HepG2 (cell line): ENCODE measurements around the gene BCL2L2. TPM values are rescaled to one million over a fixed set of nuclear protein-coding genes. Genes with fewer than 3 reads are reported as not detected.

Source experiments
- FOSL1 ChIP-seq: sonication (generic); formaldehyde crosslinking; IDR thresholded peaks from 2 replicates; pipeline ENCODE4 v1.9.0; 2021; ENCODE audit warnings: missing genetic modification reagents, borderline replicate concordance
- HMGXB3 ChIP-seq: sonication (generic); formaldehyde crosslinking; IDR thresholded peaks from 2 replicates; pipeline ENCODE4 v1.4.0; 2020; ENCODE audit warnings: missing genetic modification reagents, borderline replicate concordance
- NRL ChIP-seq: sonication (generic); formaldehyde crosslinking; IDR thresholded peaks from 2 replicates; pipeline ENCODE4 v1.5.0; 2020; ENCODE audit warnings: missing genetic modification reagents, mild to moderate bottlenecking, moderate library complexity, borderline replicate concordance
- polyA plus RNA-seq, 8 experiments: library from polyadenylated mRNA; depleted of rRNA in 3 of 8; stranded (reverse) in 7 of 8; unstranded in 1 of 8; fragments of >200 nt; fragmentation: Illumina TruSeq in 4 of 8; extraction: Trizol in 4 of 8; gene quantifications; 2 replicates each; pipeline versions ENCODE4 v1.2.1 to v1.2.3, GENCODE V29; 2011 to 2016; ENCODE audit warnings: low read depth in 4 of 8, missing spikeins in 1 of 8, mixed read lengths in 1 of 8; ENCODE audit not compliant: insufficient read depth in 1 of 8
- total RNA-seq, 5 experiments: library from RNA; depleted of rRNA; stranded (reverse); fragments of >200 nt; fragmentation: Illumina TruSeq; extraction: Trizol; gene quantifications; 2 replicates each; pipeline ENCODE4 v1.2.3, GENCODE V29; 2016; ENCODE audit warnings: low read depth in 1 of 5
- TF ChIP-seq, protein P1 (sequence below): sonication (generic); formaldehyde crosslinking; IDR thresholded peaks from 2 replicates; pipeline ENCODE4 v1.4.0; 2020; ENCODE audit warnings: mild to moderate bottlenecking, missing genetic modification reagents
- TF ChIP-seq, protein P2 (sequence below): sonication (generic); formaldehyde crosslinking; IDR thresholded peaks from 2 replicates; pipeline ENCODE4 v1.4.0; 2020; ENCODE audit warnings: mild to moderate bottlenecking, missing genetic modification reagents

The BCL2L2 gene
- total and polyA plus RNA-seq, 2 of the 13 experiments (the other 11 are each of a cell fraction or from before 2014, with no cell fraction given): 28.1 to 49.8 TPM

DNA sequence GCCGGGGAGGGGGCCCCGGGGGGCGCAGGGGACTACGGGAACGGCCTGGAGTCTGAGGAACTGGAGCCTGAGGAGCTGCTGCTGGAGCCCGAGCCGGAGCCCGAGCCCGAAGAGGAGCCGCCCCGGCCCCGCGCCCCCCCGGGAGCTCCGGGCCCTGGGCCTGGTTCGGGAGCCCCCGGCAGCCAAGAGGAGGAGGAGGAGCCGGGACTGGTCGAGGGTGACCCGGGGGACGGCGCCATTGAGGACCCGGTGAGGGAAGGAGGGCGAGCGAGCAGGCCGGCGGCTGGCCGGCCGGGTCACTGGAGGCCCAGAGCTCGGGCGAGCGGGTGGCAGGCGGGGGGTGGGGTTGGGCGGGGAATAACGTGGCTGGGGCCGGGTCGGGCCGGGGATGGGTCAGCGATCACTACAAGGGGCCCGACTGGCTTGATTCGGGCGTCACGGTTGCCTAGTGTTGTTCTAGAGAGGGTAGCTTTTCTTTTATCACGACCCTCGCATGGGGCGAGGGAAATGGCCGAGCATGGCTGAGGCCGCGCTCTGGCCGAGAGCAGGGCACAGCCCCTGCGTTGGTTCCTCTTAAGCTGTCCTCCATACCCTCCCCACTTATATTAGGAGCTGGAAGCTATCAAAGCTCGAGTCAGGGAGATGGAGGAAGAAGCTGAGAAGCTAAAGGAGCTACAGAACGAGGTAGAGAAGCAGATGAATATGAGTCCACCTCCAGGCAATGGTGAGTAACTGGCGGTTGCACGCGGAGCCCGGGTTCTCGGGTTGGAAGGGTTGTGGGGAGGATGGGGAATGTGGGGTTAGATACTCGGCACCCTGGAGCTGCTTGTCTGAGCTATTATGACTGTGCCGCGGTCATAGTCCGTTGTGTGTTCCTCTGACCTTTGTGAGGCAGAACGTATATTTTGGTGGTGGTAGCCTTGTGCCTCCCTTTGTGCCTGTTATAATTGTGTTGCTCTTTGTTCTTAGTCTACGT, 15.2 kb downstream of the BCL2L2 start (continued):
- TF ChIP-seq FOSL1 (CRISPR knock-in tag): no peak
- peak; percentile 77 for TF ChIP-seq HMGXB3 (CRISPR knock-in tag)
- peak; percentile 55; the same call in 1 of the 2 replicates for TF ChIP-seq NRL (CRISPR knock-in tag)
- TF ChIP-seq, protein P1, sequence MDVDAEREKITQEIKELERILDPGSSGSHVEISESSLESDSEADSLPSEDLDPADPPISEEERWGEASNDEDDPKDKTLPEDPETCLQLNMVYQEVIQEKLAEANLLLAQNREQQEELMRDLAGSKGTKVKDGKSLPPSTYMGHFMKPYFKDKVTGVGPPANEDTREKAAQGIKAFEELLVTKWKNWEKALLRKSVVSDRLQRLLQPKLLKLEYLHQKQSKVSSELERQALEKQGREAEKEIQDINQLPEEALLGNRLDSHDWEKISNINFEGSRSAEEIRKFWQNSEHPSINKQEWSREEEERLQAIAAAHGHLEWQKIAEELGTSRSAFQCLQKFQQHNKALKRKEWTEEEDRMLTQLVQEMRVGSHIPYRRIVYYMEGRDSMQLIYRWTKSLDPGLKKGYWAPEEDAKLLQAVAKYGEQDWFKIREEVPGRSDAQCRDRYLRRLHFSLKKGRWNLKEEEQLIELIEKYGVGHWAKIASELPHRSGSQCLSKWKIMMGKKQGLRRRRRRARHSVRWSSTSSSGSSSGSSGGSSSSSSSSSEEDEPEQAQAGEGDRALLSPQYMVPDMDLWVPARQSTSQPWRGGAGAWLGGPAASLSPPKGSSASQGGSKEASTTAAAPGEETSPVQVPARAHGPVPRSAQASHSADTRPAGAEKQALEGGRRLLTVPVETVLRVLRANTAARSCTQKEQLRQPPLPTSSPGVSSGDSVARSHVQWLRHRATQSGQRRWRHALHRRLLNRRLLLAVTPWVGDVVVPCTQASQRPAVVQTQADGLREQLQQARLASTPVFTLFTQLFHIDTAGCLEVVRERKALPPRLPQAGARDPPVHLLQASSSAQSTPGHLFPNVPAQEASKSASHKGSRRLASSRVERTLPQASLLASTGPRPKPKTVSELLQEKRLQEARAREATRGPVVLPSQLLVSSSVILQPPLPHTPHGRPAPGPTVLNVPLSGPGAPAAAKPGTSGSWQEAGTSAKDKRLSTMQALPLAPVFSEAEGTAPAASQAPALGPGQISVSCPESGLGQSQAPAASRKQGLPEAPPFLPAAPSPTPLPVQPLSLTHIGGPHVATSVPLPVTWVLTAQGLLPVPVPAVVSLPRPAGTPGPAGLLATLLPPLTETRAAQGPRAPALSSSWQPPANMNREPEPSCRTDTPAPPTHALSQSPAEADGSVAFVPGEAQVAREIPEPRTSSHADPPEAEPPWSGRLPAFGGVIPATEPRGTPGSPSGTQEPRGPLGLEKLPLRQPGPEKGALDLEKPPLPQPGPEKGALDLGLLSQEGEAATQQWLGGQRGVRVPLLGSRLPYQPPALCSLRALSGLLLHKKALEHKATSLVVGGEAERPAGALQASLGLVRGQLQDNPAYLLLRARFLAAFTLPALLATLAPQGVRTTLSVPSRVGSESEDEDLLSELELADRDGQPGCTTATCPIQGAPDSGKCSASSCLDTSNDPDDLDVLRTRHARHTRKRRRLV (CRISPR knock-in tag): no peak
- TF ChIP-seq, protein P2, sequence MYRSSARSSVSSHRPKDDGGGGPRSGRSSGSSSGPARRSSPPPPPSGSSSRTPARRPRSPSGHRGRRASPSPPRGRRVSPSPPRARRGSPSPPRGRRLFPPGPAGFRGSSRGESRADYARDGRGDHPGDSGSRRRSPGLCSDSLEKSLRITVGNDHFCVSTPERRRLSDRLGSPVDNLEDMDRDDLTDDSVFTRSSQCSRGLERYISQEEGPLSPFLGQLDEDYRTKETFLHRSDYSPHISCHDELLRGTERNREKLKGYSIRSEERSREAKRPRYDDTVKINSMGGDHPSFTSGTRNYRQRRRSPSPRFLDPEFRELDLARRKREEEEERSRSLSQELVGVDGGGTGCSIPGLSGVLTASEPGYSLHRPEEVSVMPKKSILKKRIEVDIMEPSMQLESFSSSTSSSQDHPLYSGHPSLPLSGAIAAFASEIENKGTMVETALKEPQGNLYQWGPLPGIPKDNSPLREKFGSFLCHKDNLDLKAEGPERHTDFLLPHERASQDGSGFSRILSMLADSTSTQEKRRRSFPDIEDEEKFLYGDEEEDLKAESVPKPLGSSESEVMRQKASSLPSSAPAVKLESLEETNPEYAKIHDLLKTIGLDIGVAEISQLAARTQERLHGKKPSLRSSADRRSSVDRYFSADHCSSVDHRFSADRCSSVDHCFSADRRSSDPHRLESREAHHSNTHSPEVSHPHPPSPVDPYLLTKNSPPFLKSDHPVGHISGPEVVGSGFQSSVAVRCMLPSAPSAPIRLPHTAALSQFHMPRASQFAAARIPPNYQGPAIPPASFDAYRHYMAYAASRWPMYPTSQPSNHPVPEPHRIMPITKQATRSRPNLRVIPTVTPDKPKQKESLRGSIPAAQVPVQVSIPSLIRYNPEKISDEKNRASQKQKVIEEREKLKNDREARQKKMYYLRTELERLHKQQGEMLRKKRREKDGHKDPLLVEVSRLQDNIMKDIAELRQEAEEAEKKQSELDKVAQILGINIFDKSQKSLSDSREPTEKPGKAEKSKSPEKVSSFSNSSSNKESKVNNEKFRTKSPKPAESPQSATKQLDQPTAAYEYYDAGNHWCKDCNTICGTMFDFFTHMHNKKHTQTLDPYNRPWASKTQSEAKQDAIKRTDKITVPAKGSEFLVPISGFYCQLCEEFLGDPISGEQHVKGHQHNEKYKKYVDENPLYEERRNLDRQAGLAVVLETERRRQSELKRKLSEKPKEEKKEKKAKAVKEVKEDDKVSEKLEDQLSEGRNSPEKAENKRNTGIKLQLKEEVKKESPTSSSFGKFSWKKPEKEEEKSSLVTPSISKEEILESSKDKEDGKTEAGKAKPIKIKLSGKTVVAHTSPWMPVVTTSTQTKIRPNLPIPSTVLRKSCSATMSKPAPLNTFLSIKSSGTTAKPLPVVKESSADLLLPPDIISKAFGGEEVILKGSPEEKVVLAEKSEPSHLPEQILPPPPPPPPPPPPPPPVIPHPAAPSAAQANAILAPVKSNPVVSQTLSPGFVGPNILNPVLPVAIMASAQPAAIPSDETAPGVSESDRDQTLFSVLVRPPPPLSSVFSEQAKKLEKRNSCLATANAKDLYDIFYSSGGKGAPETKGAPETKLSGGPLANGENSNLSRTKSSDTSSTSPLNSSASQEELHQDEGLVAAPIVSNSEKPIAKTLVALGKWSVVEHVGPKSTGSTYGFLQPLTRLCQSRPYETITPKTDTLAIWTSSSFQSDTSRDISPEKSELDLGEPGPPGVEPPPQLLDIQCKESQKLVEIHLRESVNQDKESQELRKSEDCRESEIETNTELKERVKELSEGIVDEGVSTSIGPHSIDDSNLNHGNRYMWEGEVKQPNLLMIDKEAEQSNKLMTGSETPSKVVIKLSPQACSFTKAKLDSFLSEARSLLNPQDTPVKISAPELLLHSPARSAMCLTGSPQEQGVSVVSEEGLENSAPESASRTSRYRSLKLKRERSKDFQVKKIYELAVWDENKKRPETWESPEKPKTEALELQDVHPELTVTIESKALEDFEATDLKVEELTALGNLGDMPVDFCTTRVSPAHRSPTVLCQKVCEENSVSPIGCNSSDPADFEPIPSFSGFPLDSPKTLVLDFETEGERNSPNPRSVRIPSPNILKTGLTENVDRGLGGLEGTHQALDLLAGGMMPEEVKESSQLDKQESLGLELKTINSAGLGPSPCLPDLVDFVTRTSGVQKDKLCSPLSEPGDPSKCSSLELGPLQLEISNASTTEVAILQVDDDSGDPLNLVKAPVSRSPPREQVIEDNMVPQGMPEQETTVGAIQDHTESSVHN (CRISPR knock-in tag): peak; percentile 65; the same call in 1 of the 2 replicates
